8988T (cell line): ENCODE results near the gene GLS.

ENCODE experiments used
- DNase-seq: peaks from one replicate; pipeline ENCODE4 v3.0.0; 2011

The GLS gene

DNA sequence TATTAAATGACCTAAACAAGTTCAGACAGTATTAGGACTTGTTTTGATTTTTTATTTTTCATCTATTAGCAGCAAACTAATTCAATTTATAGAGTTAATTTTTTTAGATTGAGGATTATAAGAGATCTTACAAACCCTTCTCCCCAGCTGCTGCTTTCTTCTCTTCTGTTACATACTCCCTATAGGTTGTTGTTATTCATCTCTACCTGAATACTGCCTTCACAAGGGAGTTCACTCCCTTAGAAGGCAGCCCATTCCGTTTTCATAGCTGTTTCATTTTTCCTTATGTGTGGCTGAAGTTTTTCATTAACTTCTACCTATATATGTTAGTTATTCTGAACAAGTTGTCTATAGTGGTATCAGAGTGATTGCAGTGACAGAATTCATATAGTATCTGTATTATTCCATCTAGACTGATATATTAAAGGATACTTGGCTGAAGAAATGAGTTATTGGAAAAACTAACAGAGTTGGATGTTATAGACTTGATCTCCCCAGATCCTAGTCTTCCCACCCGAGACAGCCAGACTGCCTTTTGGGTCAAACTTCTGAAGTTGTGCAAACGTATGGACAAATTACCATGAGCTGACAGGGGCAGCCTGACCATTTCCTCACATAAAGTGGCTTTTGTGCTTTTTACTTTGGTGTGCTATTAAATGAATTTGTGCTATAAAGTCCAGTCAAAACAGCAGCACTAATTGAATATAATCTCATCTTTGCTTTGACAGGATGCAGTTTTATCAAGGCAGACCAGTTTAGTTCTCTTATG, 8.7 kb downstream of the GLS start:
- no peak for DNase-seq

DNA sequence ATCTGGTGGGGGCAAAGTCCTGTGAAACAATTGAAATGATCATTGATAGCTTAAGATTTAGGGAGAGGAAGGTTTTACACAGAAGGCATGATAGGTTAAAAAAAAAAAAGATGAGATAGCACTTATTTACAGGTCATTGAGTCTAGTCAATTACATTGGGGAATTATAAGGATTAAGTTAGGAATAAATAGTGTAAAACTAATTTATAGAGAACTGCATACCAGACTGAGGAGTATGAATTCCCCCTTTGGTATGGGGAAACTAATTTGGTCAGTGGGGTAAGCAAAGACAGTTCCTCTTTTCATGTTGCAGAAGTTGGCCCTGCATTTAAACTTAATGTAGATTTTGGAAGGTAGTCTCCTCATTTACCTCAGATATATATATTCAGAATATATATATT, 10.8 kb downstream of the GLS start:
- DNase-seq, result no peak

DNA sequence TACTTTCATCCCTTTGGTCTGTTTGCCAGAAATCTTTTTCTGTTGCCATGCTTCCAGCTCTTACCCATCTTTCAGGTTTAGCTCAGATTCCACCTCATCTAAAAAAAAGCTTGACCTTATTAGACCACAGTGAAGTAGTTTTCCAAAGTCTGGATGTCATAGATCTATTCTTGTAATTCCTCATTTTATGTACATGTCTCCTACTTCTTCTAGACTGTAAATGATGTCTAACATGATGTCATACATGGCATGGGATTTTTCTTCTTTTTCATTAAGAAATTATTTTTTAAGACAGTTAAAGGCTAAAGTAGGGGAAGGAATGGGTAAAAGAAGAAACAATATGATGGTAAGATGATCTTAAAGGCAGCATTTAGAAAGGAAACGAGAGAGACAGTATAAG, 11.3 kb downstream of the GLS start:
- no peak for DNase-seq

DNA sequence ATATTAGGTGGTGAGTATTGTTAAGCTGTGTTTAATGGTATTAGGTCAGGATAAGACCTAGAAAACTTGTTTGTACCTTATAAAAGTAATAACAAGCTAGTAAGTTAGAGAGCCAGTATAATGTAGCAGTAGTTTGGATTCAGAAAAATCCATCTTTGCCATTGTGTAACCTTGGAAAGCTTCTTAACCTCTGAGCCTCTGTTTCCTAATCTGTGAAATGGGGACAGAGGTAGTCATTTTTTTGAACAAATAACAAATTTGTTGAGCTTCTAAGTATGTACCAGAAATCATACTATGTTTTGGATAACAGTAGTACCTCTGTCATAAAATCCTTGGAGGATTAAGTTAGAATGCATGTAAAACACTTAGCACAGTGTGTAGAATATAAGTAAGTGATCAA, 12.5 kb downstream of the GLS start:
- DNase-seq, result no peak

DNA sequence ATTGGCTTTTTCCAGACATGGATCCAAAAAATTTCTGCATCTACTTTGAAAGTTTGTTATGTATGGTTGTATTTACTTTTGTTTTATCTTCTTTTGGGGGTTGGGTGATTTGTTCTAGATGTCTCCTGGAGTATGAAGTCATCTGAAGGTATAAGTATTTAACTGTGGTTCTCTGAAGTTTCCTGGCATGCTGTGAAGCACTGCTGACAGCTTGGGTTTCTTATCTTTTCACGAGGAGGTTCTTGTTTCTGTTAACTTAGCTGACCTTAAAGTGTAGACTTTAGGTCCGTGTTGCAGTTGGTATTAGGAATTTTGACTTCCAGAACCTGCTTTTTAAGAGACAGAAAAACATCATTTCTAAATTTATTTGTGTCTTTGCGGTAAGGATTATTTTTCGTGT, 15.9 kb downstream of the GLS start:
- no peak for DNase-seq

DNA sequence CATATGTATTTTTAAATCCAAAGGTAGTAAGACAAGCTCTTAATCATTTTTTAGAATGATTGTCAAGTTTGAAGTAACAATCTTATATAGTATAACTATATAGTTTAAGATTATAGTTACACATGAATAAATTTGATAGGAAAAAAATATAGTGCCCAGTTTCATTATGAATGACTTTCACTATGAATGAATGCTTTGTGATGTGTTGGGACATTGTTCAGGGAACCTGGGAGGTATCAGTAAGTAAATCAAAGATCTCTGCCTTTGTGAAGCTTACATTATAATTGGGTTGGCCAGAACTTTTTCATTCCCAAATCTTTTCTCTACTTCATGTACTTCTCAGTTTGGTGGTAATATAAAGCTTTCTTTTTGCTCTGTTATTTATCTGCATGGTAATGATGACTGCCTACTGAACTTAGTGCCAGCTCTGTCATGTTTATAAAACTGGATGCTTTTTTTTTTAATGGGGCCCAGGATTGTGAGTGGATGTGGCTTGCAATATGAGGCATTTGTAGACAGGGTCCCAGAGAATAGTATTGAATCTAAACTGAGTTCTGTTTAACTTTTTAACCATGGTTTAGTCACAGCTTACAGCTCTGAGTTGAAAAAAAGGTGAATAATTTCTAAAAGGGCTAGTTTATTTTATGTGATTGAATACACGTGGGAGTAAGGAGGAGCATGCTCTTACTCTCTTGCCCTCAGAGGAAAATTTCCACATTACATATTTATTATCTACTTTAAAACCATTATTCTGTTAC, 23.3 kb downstream of the GLS start:
- DNase-seq, result no peak

DNA sequence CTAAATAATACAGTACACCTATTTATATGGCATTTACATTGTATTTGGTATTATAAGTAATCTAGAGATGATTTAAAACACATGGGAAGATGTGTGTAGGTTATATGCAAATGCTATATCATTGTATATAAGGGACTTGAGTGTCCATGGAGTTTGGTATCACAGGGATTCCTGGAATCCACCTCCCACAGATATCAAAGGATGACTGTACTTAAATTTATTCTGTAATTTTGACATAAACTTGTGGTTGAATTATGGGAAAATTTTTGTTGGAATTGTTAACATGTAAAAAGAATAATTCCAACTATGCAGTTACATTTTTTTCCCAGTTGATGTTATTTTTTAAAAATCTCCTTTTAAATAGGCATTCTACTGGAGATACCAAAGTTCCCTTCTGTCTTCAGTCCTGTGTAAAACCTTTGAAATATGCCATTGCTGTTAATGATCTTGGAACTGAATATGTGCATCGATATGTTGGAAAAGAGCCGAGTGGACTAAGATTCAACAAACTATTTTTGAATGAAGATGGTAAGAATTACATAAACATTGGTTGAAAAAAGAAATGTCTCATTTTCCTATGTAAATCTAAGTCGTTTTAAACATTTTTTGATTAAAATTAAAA, 24.1 kb downstream of the GLS start:
- DNase-seq, result no peak

DNA sequence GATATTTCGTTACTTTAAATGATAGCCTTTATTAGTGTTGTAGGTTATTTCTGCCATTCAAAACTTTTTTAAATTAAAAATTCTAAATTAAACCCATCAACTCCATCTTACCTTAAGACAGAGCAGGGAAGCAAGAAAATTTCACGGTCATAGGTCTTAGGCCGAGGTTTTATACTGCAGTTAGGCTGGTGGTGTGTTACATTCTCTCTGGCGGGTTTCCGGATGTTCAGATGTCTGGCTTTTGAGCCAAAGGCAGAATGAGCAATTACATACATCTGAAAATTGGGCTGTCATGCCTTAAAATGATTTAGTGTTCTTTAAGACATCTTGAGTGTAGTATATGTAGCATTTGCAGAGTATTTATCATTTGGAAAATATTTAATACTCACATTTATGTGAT, 27.9 kb downstream of the GLS start:
- no peak for DNase-seq

DNA sequence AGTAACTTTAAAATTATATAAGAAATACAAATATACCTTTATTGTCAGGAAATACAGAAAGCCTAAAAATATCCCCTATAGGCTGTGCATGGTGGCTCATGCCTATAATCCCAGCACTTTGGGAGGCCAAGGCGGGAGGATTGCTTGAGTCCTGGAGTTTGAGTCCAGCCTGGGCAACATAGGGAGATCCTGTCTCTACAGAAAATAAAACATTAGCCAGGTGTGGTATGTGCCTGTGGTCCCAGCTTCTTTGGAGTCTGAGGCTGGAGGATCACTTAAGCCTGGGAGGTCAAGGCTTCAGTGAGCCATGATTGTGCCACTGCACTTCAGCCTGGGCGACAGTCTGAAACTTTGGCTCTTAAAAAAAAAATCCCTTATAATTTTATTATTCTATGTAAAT, 29.1 kb downstream of the GLS start:
- no peak for DNase-seq

DNA sequence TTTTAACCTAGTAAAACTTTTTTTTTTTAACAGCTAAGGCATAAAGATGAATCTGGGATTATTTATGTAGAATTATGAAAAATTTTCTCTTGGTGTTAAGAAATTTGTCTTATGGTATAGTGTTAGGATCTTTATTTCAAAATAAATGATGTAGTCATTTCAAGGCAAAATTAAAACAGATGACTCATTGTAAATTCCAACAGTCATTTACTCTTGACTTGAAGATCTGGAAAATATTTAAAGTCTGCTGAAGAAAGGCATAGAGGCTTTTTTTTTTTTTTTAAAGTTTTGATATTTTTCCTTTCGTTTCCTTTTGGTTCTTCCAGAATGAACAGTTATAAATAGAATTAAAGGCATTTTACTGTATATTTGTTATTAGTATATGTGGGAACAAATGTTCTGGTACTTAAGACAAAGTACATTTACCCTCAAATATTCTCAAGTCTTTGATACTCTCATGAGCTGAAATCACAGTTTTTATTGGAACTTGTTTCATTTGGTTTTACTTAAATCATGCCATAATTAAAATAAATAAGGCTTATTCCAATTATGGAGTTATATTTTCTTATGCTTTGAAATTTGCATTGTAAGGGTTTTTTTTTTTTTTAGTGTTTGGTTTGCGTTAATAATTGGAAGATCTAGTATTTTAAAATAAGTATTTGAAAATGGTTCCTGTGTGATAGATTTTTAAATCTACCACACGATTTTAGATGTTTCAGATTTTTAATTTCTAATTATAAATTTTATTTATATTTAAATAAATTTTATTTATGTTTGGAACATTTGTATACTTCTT, 29.9 kb downstream of the GLS start:
- DNase-seq, result no peak

DNA sequence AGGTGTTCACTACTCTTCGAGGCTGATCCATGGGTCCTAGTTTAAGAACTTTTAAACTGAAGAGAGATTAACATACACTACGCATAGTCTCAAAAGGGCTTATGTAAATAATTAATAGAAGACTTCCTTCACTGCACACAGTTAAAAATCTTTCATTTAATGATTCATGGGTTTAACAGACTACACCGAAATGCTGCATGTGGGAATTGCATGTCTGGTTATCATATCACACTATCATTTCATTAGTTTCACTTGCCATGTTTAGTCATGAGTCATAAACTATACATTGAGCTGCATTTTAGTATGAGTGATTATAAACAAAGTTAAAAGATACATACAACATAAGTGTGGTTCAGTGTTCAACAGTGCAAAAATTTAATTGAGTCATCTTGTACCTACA, 31.2 kb downstream of the GLS start:
- no peak for DNase-seq

DNA sequence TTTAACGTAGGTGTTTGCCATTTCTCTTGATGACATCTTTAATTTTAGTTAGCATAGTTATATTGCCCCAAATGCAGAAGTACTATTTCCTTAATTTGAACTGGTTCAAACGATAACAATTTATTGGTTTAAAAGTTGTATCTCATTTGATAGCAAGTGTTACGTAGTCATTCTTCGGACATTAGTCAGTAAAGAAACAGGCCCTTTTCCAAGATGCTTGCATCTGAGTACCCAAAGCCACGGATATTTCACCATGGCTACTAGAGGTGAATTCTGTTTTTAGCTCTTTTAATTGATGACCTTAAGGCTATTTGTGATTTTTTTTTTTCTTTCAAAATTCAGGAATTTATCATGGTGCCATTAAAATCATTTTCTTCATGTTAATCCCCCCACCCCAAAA, 32.1 kb downstream of the GLS start:
- DNase-seq, result no peak

DNA sequence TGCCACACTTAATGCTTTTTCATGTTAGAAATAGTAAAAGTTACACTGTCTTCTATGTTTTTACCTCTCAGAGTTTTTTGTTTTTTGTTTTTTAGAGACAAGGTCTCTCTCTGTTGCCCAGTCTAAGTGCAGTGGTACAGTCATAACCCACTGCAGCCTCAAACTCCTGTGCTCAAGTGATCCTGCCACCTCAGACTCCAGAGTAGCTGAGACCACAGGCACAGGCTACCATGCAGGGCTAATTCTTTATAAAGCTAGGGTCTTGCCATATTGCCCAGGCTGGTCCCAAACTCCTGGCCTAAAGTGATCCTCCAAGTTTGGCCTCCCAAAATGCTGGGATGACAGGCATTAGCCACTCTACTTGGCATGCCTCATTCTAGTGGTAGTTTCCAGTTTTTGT, 33.1 kb downstream of the GLS start:
- no peak for DNase-seq

DNA sequence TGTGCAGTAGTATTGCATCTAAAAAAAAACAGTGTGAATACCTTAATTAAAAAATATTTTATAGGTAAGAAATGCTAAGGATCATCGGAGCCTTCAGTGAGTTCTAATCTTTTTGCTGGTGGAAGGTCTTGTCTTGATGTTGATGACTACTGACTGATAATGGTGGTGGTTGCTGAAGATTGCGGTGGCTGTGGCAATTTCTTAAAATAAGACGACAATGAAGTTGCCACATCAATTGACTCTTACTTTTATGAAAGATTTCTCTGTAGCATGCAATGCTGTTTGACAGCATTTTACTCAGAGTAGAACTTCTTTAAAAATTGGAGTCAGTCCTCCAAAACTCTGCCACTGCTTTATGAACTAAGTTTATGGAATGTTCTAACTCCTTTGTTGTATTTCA, 36.2 kb downstream of the GLS start:
- DNase-seq, result no peak

DNA sequence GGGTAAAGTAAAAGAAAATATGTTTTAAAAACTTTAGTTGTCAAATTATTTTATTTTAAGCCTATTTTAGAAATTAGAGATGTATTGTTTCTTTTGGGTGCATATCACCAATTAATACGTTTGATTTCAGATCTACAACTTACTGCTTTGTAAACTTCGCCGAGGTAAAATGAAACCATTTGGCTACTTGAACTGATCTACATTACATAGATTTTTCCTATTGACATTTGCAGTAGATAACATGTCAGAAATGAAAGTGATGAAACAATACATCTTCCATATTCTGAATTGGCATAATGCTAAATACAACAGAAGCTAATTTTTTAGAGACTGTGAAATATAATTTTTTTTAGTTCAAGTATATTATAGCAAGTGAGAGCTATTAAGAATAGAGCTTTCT, 39.5 kb downstream of the GLS start:
- DNase-seq, result no peak

DNA sequence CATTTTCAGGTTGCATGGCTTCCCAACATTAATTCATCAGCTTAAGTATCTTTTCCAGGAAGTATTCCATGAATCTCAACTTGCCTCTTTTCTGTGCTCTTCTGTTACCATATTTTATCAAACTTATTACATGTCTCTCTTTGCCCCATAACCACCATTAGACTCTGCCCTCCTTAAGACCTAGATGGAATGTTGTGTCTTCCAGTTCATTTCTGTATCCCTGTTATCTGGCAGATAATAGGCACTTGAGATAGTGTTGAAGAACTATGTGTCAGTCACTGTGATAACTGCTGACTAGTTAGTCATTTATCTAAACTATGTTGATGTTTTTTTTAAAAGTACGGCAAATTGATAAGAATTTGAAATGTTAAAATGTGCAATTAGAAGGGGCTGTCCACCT, 41.8 kb downstream of the GLS start:
- no peak for DNase-seq

DNA sequence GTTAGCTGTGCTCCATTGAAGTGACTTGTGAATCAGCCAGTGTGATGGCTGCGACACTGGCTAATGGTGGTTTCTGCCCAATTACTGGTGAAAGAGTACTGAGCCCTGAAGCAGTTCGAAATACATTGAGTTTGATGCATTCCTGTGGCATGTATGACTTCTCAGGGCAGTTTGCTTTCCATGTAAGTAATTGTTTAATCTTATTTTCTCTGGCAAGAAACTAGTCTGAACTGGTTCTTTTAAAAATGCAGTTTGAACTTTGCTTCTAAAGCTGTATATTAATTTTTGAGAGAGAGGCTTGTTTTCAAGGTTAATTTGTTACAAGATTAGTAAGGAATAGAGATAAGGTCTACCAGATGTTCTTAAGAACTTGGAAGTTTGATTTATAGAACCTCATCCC, 46.7 kb downstream of the GLS start:
- no peak for DNase-seq

DNA sequence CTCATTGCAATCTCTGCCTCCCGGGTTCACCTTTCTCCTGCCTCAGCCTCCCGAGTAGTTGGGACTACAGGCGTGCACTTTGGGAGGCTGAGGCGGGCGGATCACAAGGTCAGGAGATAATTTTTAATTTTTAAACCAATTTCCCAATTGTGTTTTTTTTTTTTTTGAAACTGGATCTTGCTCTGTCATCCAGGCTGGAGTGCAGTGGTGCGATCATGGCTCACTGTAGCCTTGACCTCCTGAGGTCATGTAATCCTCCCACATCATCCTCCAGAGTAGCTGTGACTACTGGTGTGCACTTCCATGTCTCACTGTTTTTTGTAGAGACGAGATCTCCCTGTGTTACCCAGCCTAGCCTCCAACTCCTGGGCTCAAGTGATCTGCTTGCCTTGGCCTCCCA, 49.3 kb downstream of the GLS start:
- no peak for DNase-seq

DNA sequence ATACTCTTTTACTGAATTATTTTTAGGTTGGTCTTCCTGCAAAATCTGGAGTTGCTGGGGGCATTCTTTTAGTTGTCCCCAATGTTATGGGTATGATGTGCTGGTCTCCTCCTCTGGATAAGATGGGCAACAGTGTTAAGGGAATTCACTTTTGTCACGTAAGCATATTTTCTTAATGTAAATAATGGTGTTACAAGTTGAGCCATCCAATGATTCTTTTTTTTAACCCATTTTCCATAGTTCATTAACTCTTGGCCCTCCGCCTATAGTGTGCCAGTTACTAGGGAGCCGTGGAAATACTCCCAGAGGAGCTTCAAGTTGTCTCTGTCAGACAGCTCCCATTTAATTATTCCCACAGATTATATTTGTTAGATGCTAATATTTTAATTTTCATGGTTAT, 49.8 kb downstream of the GLS start:
- no peak for DNase-seq

DNA sequence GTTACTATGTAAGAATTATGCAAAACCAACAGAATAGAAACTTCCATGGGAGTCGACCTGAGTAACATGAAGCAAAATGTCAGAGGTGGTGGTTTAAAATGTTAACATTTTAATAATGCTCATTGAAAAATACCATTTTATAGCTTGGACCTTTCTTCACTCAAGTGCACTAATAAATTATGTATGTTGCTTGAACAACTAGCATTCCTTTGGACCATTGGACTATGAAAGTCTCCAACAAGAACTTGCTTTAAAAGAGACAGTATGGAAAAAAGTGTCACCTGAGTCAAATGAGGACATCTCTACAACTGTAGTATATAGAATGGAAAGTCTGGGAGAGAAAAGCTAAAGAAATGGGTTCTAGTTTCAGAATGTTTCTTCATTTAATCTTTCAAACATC, 51.9 kb downstream of the GLS start:
- no peak for DNase-seq

DNA sequence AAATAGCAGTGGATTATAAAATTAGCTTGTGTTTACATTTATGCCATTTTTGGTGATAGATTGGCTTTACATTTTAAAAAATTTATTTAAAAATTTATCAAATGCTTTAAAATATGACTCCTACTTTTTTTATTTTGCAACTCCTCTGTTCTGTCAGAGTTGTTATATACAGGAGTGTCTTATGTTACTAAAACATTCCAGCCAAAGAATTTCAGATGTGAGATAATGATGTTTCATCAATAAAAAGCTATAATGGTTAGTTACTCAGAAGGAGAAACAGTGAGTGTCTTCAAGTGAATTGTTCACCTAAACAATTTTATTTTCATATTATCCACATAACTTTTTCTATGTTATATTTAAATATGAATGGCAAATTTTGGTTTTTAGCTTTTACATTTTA, 52.7 kb downstream of the GLS start:
- no peak for DNase-seq

DNA sequence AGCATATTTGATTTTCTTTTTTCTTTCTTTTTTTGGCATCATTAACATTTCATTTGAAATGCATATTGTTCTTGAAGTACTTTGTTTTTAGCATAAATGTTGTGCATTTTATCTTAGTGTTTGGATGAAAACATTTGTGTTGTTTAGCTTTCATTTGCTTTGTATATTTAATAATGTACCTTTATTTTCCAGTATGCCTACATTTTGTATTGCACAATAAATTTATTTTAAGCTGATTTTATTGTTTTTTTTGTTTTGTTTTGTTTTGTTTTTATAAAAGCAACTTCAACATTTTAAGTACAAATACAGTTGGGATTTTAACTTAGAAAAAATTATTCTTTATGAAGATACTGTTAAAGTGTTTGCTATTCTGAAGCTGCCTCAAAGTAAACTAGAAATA, 54.4 kb downstream of the GLS start:
- DNase-seq, result no peak

DNA sequence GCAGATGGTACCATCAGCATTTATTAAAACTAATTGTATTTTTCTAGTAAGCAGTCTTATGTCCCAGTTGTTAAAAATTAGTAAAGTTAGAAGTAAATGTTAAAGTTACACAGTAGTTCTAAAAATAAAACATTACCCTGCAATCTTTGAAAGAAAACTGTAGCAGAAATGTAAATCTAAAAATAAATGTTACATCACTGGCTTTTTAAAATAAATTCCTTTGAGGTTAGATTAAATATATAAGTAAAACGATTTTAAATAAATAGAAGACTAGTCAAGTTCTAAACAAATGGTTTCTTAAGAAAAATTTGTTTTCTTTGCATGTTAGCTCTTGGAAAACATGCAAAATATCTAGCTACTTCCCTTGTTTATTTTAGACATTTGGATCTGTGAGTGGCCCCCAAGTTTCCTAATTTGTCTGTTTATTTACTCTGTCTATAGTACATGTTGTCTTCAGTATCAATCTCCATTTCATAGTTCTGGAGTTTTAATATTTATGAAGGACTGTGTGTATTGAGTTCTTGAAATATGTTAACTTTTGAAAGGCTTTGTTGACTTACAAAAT, 58.2 kb downstream of the GLS start:
- no peak for DNase-seq
